IMR-90 (cell line): Measurements from ENCODE around the gene GNGT1. TPM values are rescaled to one million over a fixed set of nuclear protein-coding genes. Genes with fewer than 3 reads are reported as not detected.

Experiments used
- ATAC-seq: fragments of 200-7000 bp; cut with Tn5 transposase; 2 replicates; pipeline ENCODE4 v1.9.1; 2020; ENCODE audit warnings: low read depth, mild to moderate bottlenecking, moderate library complexity
- BruUV-seq: library from RNA; stranded (reverse); fragments of 400-500 nt; replicated peaks from 2 replicates; lab custom pipeline; 2021; lab: Mats Ljungman, UMichigan
- CTCF ChIA-PET: fragments of 300-600 bp; formaldehyde crosslinking; extraction: SDS; loops from one replicate; lab custom pipeline; 2021; ENCODE audit warnings: antibody characterized with exemption; lab: Yijun Ruan, JAX
- POLR2A ChIA-PET: fragments of 300-600 bp; sonication (Branson Sonifier 250); formaldehyde crosslinking; loops from one replicate; lab custom pipeline; 2022; ENCODE audit warnings: antibody characterized with exemption; ENCODE audit not compliant: unreplicated experiment; lab: Charles Lee
- DNase-seq: peaks from one replicate; pipeline ENCODE4 v3.0.0; 2013
- H2AFZ ChIP-seq: replicated peaks from 2 replicates; pipeline ENCODE3; 2013; ENCODE audit warnings: low read length, mild to moderate bottlenecking; ENCODE audit not compliant: poor library complexity
- H2AK5ac ChIP-seq: 2 replicates; pipeline ENCODE4 v1.6.1; 2013; ENCODE audit warnings: low read depth, low read length, inconsistent platforms
- H2AK9ac ChIP-seq: replicated peaks from 2 replicates; pipeline ENCODE3; 2013; ENCODE audit warnings: mild to moderate bottlenecking, low read depth, low read length, moderate library complexity; ENCODE audit not compliant: poor library complexity
- H2BK120ac ChIP-seq: 2 replicates; pipeline ENCODE4 v1.6.1; 2013; ENCODE audit warnings: low read depth, low read length, inconsistent platforms
- H2BK15ac ChIP-seq: 3 replicates; pipeline ENCODE4 v1.6.1; 2013; ENCODE audit warnings: low read depth, low read length, inconsistent platforms
- H2BK20ac ChIP-seq: 2 replicates; pipeline ENCODE4 v1.6.1; 2013; ENCODE audit warnings: low read depth, mild to moderate bottlenecking, inconsistent platforms, low read length, moderate library complexity
- H2BK5ac ChIP-seq: 2 replicates; pipeline ENCODE4 v1.6.1; 2013; ENCODE audit warnings: mild to moderate bottlenecking, low read depth, low read length, inconsistent platforms; ENCODE audit not compliant: poor library complexity, severe bottlenecking
- H3K14ac ChIP-seq: replicated peaks from 2 replicates; pipeline ENCODE4 v1.6.1; 2013; ENCODE audit warnings: low read depth, low read length, inconsistent platforms
- H3K18ac ChIP-seq: 2 replicates; pipeline ENCODE4 v1.6.1; 2013; ENCODE audit warnings: low read depth, low read length, control low read depth
- H3K23ac ChIP-seq: 2 replicates; pipeline ENCODE4 v1.6.1; 2013; ENCODE audit warnings: low read depth, low read length, inconsistent platforms
- H3K27ac ChIP-seq: 2 replicates; pipeline ENCODE4 v1.5.1; 2013; ENCODE audit warnings: mild to moderate bottlenecking, control low read depth, low read length; ENCODE audit not compliant: insufficient read depth
- H3K27me3 ChIP-seq: 2 replicates; pipeline ENCODE4 v1.6.1; 2013; ENCODE audit warnings: low read length; ENCODE audit not compliant: control insufficient read depth, insufficient read depth
- H3K36me3 ChIP-seq: 2 replicates; pipeline ENCODE4 v1.6.1; 2013; ENCODE audit warnings: low read length, mixed read lengths; ENCODE audit not compliant: control insufficient read depth, insufficient read depth
- H3K4ac ChIP-seq: 2 replicates; pipeline ENCODE4 v1.6.1; 2013; ENCODE audit warnings: low read depth, low read length, inconsistent platforms
- H3K4me1 ChIP-seq: 2 replicates; pipeline ENCODE4 v1.6.1; 2013; ENCODE audit warnings: low read length, mixed read lengths; ENCODE audit not compliant: control insufficient read depth, insufficient read depth
- H3K4me2 ChIP-seq: 2 replicates; pipeline ENCODE4 v1.6.1; 2013; ENCODE audit warnings: low read depth, mild to moderate bottlenecking, control low read depth, low read length, moderate library complexity
- H3K4me3 ChIP-seq: 2 replicates; pipeline ENCODE4 v1.5.1; 2013; ENCODE audit warnings: low read depth, mild to moderate bottlenecking, control low read depth, low read length, moderate library complexity; ENCODE audit not compliant: insufficient read depth
- H3K56ac ChIP-seq: 2 replicates; pipeline ENCODE4 v1.6.1; 2013; ENCODE audit warnings: low read length, inconsistent platforms; ENCODE audit not compliant: insufficient read depth; ENCODE audit errors: extremely low read depth
- H3K79me1 ChIP-seq, 2 experiments: 2 replicates each; pipeline ENCODE4 v1.6.1; 2013; ENCODE audit warnings: low read length in 2 of 2, inconsistent platforms in 1 of 2, low read depth in 1 of 2
- H3K9ac ChIP-seq: 2 replicates; pipeline ENCODE4 v1.6.1; 2013; ENCODE audit warnings: low read depth, low read length, control low read depth
- H3K9me1 ChIP-seq: 2 replicates; pipeline ENCODE4 v1.6.1; 2013; ENCODE audit warnings: low read length, inconsistent platforms; ENCODE audit not compliant: insufficient read depth
- H3K9me3 ChIP-seq: 2 replicates; pipeline ENCODE4 v1.6.1; 2013; ENCODE audit warnings: low read length; ENCODE audit not compliant: control insufficient read depth, insufficient read depth
- H4K20me1 ChIP-seq: 2 replicates; pipeline ENCODE4 v1.6.1; 2013; ENCODE audit warnings: low read length, inconsistent platforms; ENCODE audit not compliant: insufficient read depth
- H4K5ac ChIP-seq: 2 replicates; pipeline ENCODE4 v1.6.1; 2013; ENCODE audit warnings: mild to moderate bottlenecking, low read depth, low read length, control low read depth
- H4K8ac ChIP-seq, 2 experiments: 2 replicates each; pipeline ENCODE4 v1.6.1; 2013; ENCODE audit warnings: low read depth in 2 of 2, low read length in 2 of 2, control low read depth in 1 of 2, inconsistent platforms in 1 of 2
- H4K91ac ChIP-seq: 2 replicates; pipeline ENCODE4 v1.6.1; 2013; ENCODE audit warnings: low read depth, low read length, inconsistent platforms; ENCODE audit not compliant: insufficient read depth
- BHLHE40 ChIP-seq: fragments of 150-350 bp; IDR thresholded peaks from 2 replicates; pipeline ENCODE4 v1.6.1; 2016; ENCODE audit warnings: mild to moderate bottlenecking, low read depth, low read length
- CEBPB ChIP-seq: IDR thresholded peaks from 2 replicates; pipeline ENCODE4 v1.6.1; 2012; ENCODE audit warnings: low read depth, low read length, improper control_type of control experiment
- CHD1 ChIP-seq: IDR thresholded peaks from 2 replicates; pipeline ENCODE4 v1.6.1; 2012; ENCODE audit warnings: low read depth, low read length, improper control_type of control experiment
- NFE2L2 ChIP-seq: fragments of 150-350 bp; IDR thresholded peaks from 2 replicates; pipeline ENCODE4 v1.6.1; 2016; ENCODE audit warnings: low read depth, mild to moderate bottlenecking, low read length
- POLR2A ChIP-seq: IDR thresholded peaks from 2 replicates; pipeline ENCODE4 v1.6.1; 2012; ENCODE audit warnings: mild to moderate bottlenecking, low read depth, low read length
- WGBS, 2 experiments: methylation state at CpG; one replicate each; pipeline versions ENCODE4 v1.1.5 to v1.1.7; 2013; ENCODE audit warnings: missing lambda C conversion rate in 2 of 2; ENCODE audit not compliant: insufficient read length in 1 of 2; ENCODE audit errors: extremely low coverage in 2 of 2; 5-methylcytosine and 5-hydroxymethylcytosine counted together
- dilution Hi-C: fragments of 300-500 bp; cut with HindIII; formaldehyde crosslinking; loops from one replicate; pipeline ENCODE4 v1.14.3; 2018; ENCODE audit warnings: low sequenced_read_pairs; ENCODE audit not compliant: unreplicated experiment
- in situ Hi-C: fragments of 300-500 bp; cut with MboI; formaldehyde crosslinking; loops from 3 replicates; pipeline ENCODE4 v1.14.3; 2019; ENCODE audit warnings: low sequenced_read_pairs, inconsistent platforms, mixed read lengths
- intact Hi-C: fragments of 100-400 bp; cut with micrococcal nuclease; formaldehyde crosslinking; loops from 2 replicates; pipeline ENCODE4 v1.10.0; 2022
- polyA plus RNA-seq, 3 experiments: library from polyadenylated mRNA; depleted of rRNA; stranded (reverse); fragments of >200 nt; gene quantifications; 2 replicates each; pipeline ENCODE4 v1.2.3, GENCODE V29; 2012; ENCODE audit warnings: low replicate concordance in 1 of 3
- total RNA-seq: library from RNA; depleted of rRNA; stranded (reverse); fragments of >200 nt; gene quantifications from 2 replicates; pipeline ENCODE4 v1.2.3, GENCODE V29; 2012

GNGT1 gene
- total and polyA plus RNA-seq, 2 of the 4 experiments (the other 2 are of a cell fraction), result not detected

DNA sequence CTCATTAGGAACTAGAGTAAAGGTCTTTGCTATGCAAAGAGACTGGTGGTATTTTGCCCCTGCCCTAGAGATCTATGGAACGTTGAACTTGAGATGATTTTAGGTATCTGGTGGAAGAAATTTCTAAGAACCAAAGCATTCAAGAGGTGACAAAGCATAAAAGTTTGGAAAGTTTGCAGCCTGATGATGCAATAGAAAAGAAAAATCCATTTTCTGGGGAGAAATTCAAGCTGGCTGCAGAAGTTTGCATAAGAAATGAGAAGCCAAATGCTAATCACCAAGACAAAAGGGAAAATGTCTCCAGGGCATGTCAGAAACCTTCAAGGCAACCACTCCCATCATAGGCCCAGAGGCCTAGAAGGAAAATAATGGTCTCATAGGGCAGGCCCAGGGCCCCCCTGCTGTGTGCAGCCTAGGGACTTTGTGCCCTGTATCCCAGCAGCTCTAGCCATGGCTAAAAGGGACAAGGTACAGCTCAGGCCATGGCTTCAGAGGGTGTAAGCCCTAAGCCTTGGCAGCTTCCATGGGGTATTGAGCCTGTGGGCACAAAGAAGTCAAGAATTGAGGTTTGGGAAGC is 32.3 kb upstream of the GNGT1 start:
- Histone ChIP-seq H2AFZ (no peak overlapping the region), H2BK20ac (no peak overlapping the region), H3K9me1 (no peaks in the 10 kb centered on the region), H3K27me3 (no peaks in the 10 kb centered on the region), H4K91ac (no peak overlapping the region), H3K4ac (no peak overlapping the region), H2BK120ac (no peak overlapping the region), H2BK5ac (no peak overlapping the region), H2BK15ac (no peak overlapping the region), H3K56ac (no peak overlapping the region), H3K14ac (no peak overlapping the region), H3K9me3 (no peaks in the 10 kb centered on the region), H3K23ac (no peak overlapping the region), H2AK9ac (no peak overlapping the region), H4K5ac (no peak overlapping the region), H3K4me3 (no peak overlapping the region), H2AK5ac (no peak overlapping the region), H3K18ac (no peak overlapping the region), H4K8ac (no peak overlapping the region), H3K79me1 (no peaks in the 10 kb centered on the region), H4K20me1 (no peaks in the 10 kb centered on the region), H3K36me3 (no peaks in the 10 kb centered on the region; the same call in 1 of the 2 replicates), H3K4me1 (no peaks in the 10 kb centered on the region), H3K9ac (no peak overlapping the region), H3K27ac (no peak overlapping the region), H3K4me2 (no peak overlapping the region)
- WGBS, 2 experiments, result 100% methylated on average over 1 of the region's 1 CpG; no CpG with 5 or more reads in 1 of the 2 experiments
- dilution Hi-C loops (no loop called here), in situ Hi-C loops (no loop called here), intact Hi-C loops (no loop called here)
- ATAC-seq, result no peak
- no peak for TF ChIP-seq CHD1
- TF ChIP-seq BHLHE40, result no peak
- no peak for TF ChIP-seq NFE2L2
- 0 out of 2 replicates have a peak, but pooled peaks have one; percentile 7 for TF ChIP-seq CEBPB
- no peak for TF ChIP-seq POLR2A
- POLR2A ChIA-PET, result no interaction called here
- no TSS peak for BruUV-seq
- DNase-seq, result no peak
- CTCF ChIA-PET, result no interaction called here
